Activated T-cell treated with anti-CD3 and anti-CD28 coated beads, Interleukin-2, amount 50 U/mL, for 4 hours (primary cell): ENCODE measurements around the gene CHCHD6. TPM values are rescaled to one million over a fixed set of nuclear protein-coding genes. Genes with fewer than 3 reads are reported as not detected.
A peak's percentile ranks its signal among the peaks of the same experiment; 100 is the strongest.

ENCODE experiments used
- ATAC-seq, 2 donors: fragments of 200-7000 bp; cut with Tn5 transposase; one replicate each; pipeline ENCODE4 v1.10.0; 2021
- DNase-seq: peaks from one replicate; pipeline ENCODE4 v3.0.0-alpha.2; 2020
- H3K27me3 Mint-ChIP-seq: one replicate; pipeline ENCODE4 v1.8.0; 2021; ENCODE audit warnings: low read depth, mixed read lengths
- H3K36me3 Mint-ChIP-seq: one replicate; pipeline ENCODE4 v1.8.0; 2022; ENCODE audit warnings: mixed read lengths; ENCODE audit not compliant: insufficient read depth
- H3K4me1 Mint-ChIP-seq: one replicate; pipeline ENCODE4 v1.8.0; 2021; ENCODE audit warnings: low read depth, mixed read lengths
- H3K4me3 Mint-ChIP-seq: one replicate; pipeline ENCODE4 v1.8.0; 2021; ENCODE audit warnings: mild to moderate bottlenecking, moderate library complexity, mixed read lengths
- H3K9me3 Mint-ChIP-seq: one replicate; pipeline ENCODE4 v1.8.0; 2021; ENCODE audit warnings: mixed read lengths
- total RNA-seq, 3 donors: library from RNA; stranded (reverse); gene quantifications; one replicate each; pipeline ENCODE4 v1.2.1, GENCODE V29; 2021

CHCHD6 gene
- total RNA-seq, 3 donors from 2014 or later: 17.9 to 23.6 (median 21.4) TPM

- Mint-ChIP-seq H3K4me3 (no peak overlapping the region), H3K36me3 (no peaks in the 10 kb centered on the region), H3K27me3 (peaks cover 26% of the 10 kb centered on the region), H3K9me3 (no peaks in the 10 kb centered on the region), H3K4me1 (no peaks in the 10 kb centered on the region)
- no peak for ATAC-seq
- DNase-seq: no peak
Measured at GRCh38 chr3:126665221-126665936, 38.7 kb upstream of the CHCHD6 start.

GRCh38 chr3:126665959-126666657, 37.9 kb upstream of the CHCHD6 start:
- no peaks in the 10 kb centered on the region for H3K36me3 Mint-ChIP-seq
- DNase-seq (no peak), ATAC-seq (no peak)
- no peaks in the 10 kb centered on the region for H3K4me1 Mint-ChIP-seq
- peaks cover 6% of the 10 kb centered on the region for H3K9me3 Mint-ChIP-seq
- peaks cover 22% of the 10 kb centered on the region for H3K27me3 Mint-ChIP-seq
- no peak overlapping the region for H3K4me3 Mint-ChIP-seq

GRCh38 chr3:126666658-126667528, 37.1 kb upstream of the CHCHD6 start:
- DNase-seq (no peak), ATAC-seq (no peak)
- Mint-ChIP-seq H3K4me3 (no peak overlapping the region), H3K27me3 (peaks cover 20% of the 10 kb centered on the region), H3K9me3 (peaks cover 10% of the 10 kb centered on the region), H3K36me3 (no peaks in the 10 kb centered on the region), H3K4me1 (peaks cover 3% of the 10 kb centered on the region)

- H3K9me3 Mint-ChIP-seq: peaks cover 10% of the 10 kb centered on the region
- DNase-seq: no peak
- no peaks in the 10 kb centered on the region for H3K36me3 Mint-ChIP-seq
- no peak for ATAC-seq
- H3K27me3 Mint-ChIP-seq: peaks cover 14% of the 10 kb centered on the region
- H3K4me3 Mint-ChIP-seq: no peak overlapping the region
- peaks cover 3% of the 10 kb centered on the region for H3K4me1 Mint-ChIP-seq
Measured at GRCh38 chr3:126667631-126668449, 36.2 kb upstream of the CHCHD6 start.

GRCh38 chr3:126668450-126669401, 35.3 kb upstream of the CHCHD6 start:
- DNase-seq (no peak), ATAC-seq (no peak)
- H3K27me3 Mint-ChIP-seq: peaks cover 12% of the 10 kb centered on the region
- H3K4me3 Mint-ChIP-seq: no peak overlapping the region
- H3K9me3 Mint-ChIP-seq: peaks cover 10% of the 10 kb centered on the region
- peaks cover 3% of the 10 kb centered on the region for H3K4me1 Mint-ChIP-seq
- H3K36me3 Mint-ChIP-seq: no peaks in the 10 kb centered on the region

- H3K4me3 Mint-ChIP-seq: no peak overlapping the region
- ATAC-seq (peak in 1 of 2 donors; percentile 56), DNase-seq (no peak)
- peaks cover 3% of the 10 kb centered on the region for H3K4me1 Mint-ChIP-seq
- no peaks in the 10 kb centered on the region for H3K36me3 Mint-ChIP-seq
- peaks cover 10% of the 10 kb centered on the region for H3K9me3 Mint-ChIP-seq
- H3K27me3 Mint-ChIP-seq: peaks cover 10% of the 10 kb centered on the region
Measured at GRCh38 chr3:126671521-126671920, 32.5 kb upstream of the CHCHD6 start.

GRCh38 chr3:126672340-126672739, 31.7 kb upstream of the CHCHD6 start:
- H3K27me3 Mint-ChIP-seq: peaks cover 14% of the 10 kb centered on the region
- peaks cover 10% of the 10 kb centered on the region for H3K9me3 Mint-ChIP-seq
- ATAC-seq: no peak
- DNase-seq: no peak
- H3K36me3 Mint-ChIP-seq: no peaks in the 10 kb centered on the region
- peaks cover 3% of the 10 kb centered on the region for H3K4me1 Mint-ChIP-seq
- no peak overlapping the region for H3K4me3 Mint-ChIP-seq

- Mint-ChIP-seq H3K27me3 (peaks cover 15% of the 10 kb centered on the region), H3K9me3 (peaks cover 10% of the 10 kb centered on the region), H3K4me3 (no peak overlapping the region), H3K4me1 (peaks cover 3% of the 10 kb centered on the region), H3K36me3 (no peaks in the 10 kb centered on the region)
- no peak for DNase-seq
- ATAC-seq: no peak
Measured at GRCh38 chr3:126672741-126673140, 31.3 kb upstream of the CHCHD6 start.

- Mint-ChIP-seq H3K27me3 (peaks cover 24% of the 10 kb centered on the region), H3K4me1 (peaks cover 4% of the 10 kb centered on the region), H3K36me3 (no peaks in the 10 kb centered on the region), H3K9me3 (no peaks in the 10 kb centered on the region), H3K4me3 (no peak overlapping the region)
- no peak for DNase-seq
- no peak for ATAC-seq
Measured at GRCh38 chr3:126676919-126677705, 26.9 kb upstream of the CHCHD6 start.

- ATAC-seq (no peak), DNase-seq (no peak)
- no peaks in the 10 kb centered on the region for H3K9me3 Mint-ChIP-seq
- H3K36me3 Mint-ChIP-seq: no peaks in the 10 kb centered on the region
- H3K27me3 Mint-ChIP-seq: peaks cover 24% of the 10 kb centered on the region
- H3K4me3 Mint-ChIP-seq: no peak overlapping the region
- peaks cover 4% of the 10 kb centered on the region for H3K4me1 Mint-ChIP-seq
Measured at GRCh38 chr3:126677862-126678503, 26.1 kb upstream of the CHCHD6 start.

- Mint-ChIP-seq H3K4me1 (peaks cover 4% of the 10 kb centered on the region), H3K36me3 (no peaks in the 10 kb centered on the region), H3K9me3 (no peaks in the 10 kb centered on the region), H3K27me3 (peaks cover 24% of the 10 kb centered on the region), H3K4me3 (peak overlapping the region; percentile 53)
- DNase-seq (no peak), ATAC-seq (peak in 1 of 2 donors; percentile 43)
Measured at GRCh38 chr3:126678693-126679317, 25.2 kb upstream of the CHCHD6 start.

- H3K9me3 Mint-ChIP-seq: no peaks in the 10 kb centered on the region
Measured at GRCh38 chr3:126679318-126679751, 24.7 kb upstream of the CHCHD6 start.

More at GRCh38 chr3:126679318-126679751, 24.7 kb upstream of the CHCHD6 start:
- ATAC-seq: peak; percentile 84 to 87
- DNase-seq: peak; percentile 75
- Mint-ChIP-seq H3K36me3 (no peaks in the 10 kb centered on the region), H3K27me3 (peaks cover 24% of the 10 kb centered on the region), H3K4me1 (peaks cover 4% of the 10 kb centered on the region), H3K4me3 (peak overlapping the region; percentile 53)
